Kidney epithelial cell (primary cell): ENCODE data around the gene SORT1. TPM values are rescaled to one million over a fixed set of nuclear protein-coding genes. Genes with fewer than 3 reads are reported as not detected.

Experiments used
- DNase-seq: peaks from one replicate; pipeline ENCODE4 v3.0.0-alpha.2; 2010; ENCODE audit warnings: low read depth
- H3K27me3 ChIP-seq: 2 replicates; pipeline ENCODE4 v1.6.0; 2011; ENCODE audit warnings: low read length; ENCODE audit not compliant: control insufficient read depth, insufficient read depth
- H3K36me3 ChIP-seq: 2 replicates; pipeline ENCODE4 v1.5.1; 2011; ENCODE audit warnings: low read length; ENCODE audit not compliant: control insufficient read depth, insufficient read depth
- H3K4me3 ChIP-seq: 2 replicates; pipeline ENCODE4 v1.5.1; 2011; ENCODE audit warnings: low read depth, mild to moderate bottlenecking, control low read depth, low read length
- total RNA-seq: library from RNA; depleted of rRNA; stranded (reverse); fragments of >200 nt; gene quantifications from 2 replicates; pipeline ENCODE4 v1.2.3, GENCODE V29; 2015
- TF ChIP-seq, protein P1 (sequence below): IDR thresholded peaks from 2 replicates; pipeline ENCODE4 v1.5.1; 2011; ENCODE audit warnings: mild to moderate bottlenecking, moderate library complexity, low read length, control low read depth, inconsistent platforms; ENCODE audit not compliant: insufficient read depth, poor library complexity, severe bottlenecking

The SORT1 gene
- total RNA-seq, 1 donor from 2014 or later, result 65.2 TPM

GRCh38 chr1:109365642-109366204 is 32.0 kb downstream of the SORT1 start:
- TF ChIP-seq, protein P1, sequence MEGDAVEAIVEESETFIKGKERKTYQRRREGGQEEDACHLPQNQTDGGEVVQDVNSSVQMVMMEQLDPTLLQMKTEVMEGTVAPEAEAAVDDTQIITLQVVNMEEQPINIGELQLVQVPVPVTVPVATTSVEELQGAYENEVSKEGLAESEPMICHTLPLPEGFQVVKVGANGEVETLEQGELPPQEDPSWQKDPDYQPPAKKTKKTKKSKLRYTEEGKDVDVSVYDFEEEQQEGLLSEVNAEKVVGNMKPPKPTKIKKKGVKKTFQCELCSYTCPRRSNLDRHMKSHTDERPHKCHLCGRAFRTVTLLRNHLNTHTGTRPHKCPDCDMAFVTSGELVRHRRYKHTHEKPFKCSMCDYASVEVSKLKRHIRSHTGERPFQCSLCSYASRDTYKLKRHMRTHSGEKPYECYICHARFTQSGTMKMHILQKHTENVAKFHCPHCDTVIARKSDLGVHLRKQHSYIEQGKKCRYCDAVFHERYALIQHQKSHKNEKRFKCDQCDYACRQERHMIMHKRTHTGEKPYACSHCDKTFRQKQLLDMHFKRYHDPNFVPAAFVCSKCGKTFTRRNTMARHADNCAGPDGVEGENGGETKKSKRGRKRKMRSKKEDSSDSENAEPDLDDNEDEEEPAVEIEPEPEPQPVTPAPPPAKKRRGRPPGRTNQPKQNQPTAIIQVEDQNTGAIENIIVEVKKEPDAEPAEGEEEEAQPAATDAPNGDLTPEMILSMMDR, result no peak
- DNase-seq, result no peak
- H3K27me3 ChIP-seq, result no peaks in the 10 kb centered on the region
- H3K36me3 ChIP-seq, result no peaks in the 10 kb centered on the region
- H3K4me3 ChIP-seq, result no peak overlapping the region

DNA sequence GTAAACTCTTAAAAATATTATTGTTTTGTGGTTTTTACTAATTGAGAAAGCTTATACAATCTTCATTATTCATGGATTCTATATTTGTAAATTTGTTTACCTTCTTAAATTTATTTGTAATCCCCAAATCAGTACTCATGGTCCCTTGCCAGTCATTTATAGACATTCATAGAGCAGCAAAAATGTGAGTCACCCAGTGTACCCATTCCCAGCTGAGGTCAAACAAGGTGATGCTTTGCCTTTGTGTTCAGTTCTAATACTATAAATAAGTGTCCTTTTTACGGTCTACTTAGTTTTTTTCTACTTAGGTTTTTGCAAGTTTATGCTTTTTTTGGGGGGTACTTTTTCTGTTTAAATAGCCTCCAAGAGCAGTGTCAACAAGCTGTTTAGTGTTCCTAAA is 36.1 kb downstream of the SORT1 start:
- Histone ChIP-seq H3K27me3 (no peaks in the 10 kb centered on the region), H3K36me3 (no peaks in the 10 kb centered on the region), H3K4me3 (no peak overlapping the region)
- no peak for DNase-seq
- TF ChIP-seq, protein P1, result no peak

- Histone ChIP-seq H3K4me3 (no peak overlapping the region), H3K27me3 (no peaks in the 10 kb centered on the region), H3K36me3 (no peaks in the 10 kb centered on the region)
- TF ChIP-seq, protein P1, result no peak
- no peak for DNase-seq
These were observed 36.6 kb downstream of the SORT1 start for GRCh38 chr1:109361069-109361468.

GRCh38 chr1:109357616-109358015 is 40.1 kb downstream of the SORT1 start:
- Histone ChIP-seq H3K4me3 (no peak overlapping the region), H3K27me3 (no peaks in the 10 kb centered on the region), H3K36me3 (no peaks in the 10 kb centered on the region)
- TF ChIP-seq, protein P1, result no peak
- DNase-seq, result no peak

GRCh38 chr1:109356915-109357314 is 40.8 kb downstream of the SORT1 start:
- Histone ChIP-seq H3K27me3 (no peaks in the 10 kb centered on the region), H3K36me3 (no peaks in the 10 kb centered on the region), H3K4me3 (no peak overlapping the region)
- TF ChIP-seq, protein P1, result no peak
- DNase-seq, result no peak

DNA sequence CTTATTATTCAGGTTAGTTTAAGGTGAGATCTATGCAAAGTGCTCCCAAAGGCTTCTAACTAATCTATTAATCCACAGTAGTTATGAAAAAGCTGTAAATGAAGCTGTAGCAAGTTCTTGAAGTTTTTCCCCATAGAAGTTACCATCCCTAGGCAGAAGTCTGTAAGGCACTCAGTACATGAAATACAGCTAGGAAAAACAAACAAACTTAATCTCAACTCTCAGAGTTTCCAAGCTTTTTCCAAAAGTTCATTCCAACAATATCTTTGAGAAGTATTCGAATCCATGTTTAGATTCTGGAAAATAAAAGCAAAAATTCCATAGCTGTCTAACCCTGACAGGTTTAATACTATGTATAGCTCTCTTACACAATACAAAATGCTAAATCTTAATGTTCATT is 41.2 kb downstream of the SORT1 start:
- TF ChIP-seq, protein P1, result no peak
- Histone ChIP-seq H3K36me3 (no peaks in the 10 kb centered on the region), H3K27me3 (no peaks in the 10 kb centered on the region), H3K4me3 (no peak overlapping the region)
- no peak for DNase-seq
